Heart left ventricle (tissue), 16 donors: Measurements from ENCODE around the gene SPARC. TPM values are rescaled to one million over a fixed set of nuclear protein-coding genes. Genes with fewer than 3 reads are reported as not detected.

Experiments used
- ATAC-seq, 4 donors: fragments of 200-7000 bp; cut with Tn5 transposase; one replicate each; pipeline ENCODE4 v1.9.1; 2020 to 2022; ENCODE audit warnings: moderate library complexity in 4 of 4, mild to moderate bottlenecking in 3 of 4, moderate number of reproducible peaks in 1 of 4
- DNase-seq, 5 donors: peaks; one replicate each; pipeline ENCODE4 v3.0.0-alpha.2; 2020
- H3K27ac ChIP-seq, 12 donors: fragments of 200-600 bp; sonication (generic) in 4 of 12; one replicate each; pipeline versions ENCODE4 v1.5.0 to v1.8.0; 2016 to 2022; ENCODE audit warnings: mild to moderate bottlenecking in 2 of 12
- H3K27me3 ChIP-seq, 9 donors: fragments of 200-600 bp; sonication (generic) in 2 of 9; one replicate each; pipeline versions ENCODE4 v1.5.1 to v1.8.0; 2016 to 2022; ENCODE audit warnings: mild to moderate bottlenecking in 3 of 9
- H3K36me3 ChIP-seq, 9 donors: fragments of 200-600 bp; sonication (generic) in 2 of 9; one replicate each; pipeline versions ENCODE4 v1.5.0 to v1.8.0; 2018 to 2022; ENCODE audit warnings: mild to moderate bottlenecking in 2 of 9
- H3K4me1 ChIP-seq, 12 donors: fragments of 200-600 bp; sonication (generic) in 4 of 12; one replicate each; pipeline versions ENCODE4 v1.5.0 to v1.8.0; 2016 to 2022; ENCODE audit warnings: mild to moderate bottlenecking in 3 of 12
- H3K4me3 ChIP-seq, 12 donors: fragments of 200-600 bp; sonication (generic) in 4 of 12; one replicate each; pipeline versions ENCODE4 v1.5.0 to v1.8.0; 2017 to 2022; ENCODE audit warnings: mild to moderate bottlenecking in 9 of 12, moderate library complexity in 4 of 12
- H3K9me3 ChIP-seq, 12 donors: fragments of 200-600 bp; sonication (generic) in 4 of 12; one replicate each; pipeline versions ENCODE4 v1.5.0 to v1.8.0; 2016 to 2022; ENCODE audit warnings: mild to moderate bottlenecking in 1 of 12
- POLR2A ChIP-seq, 2 donors: fragments of 450-650 bp; IDR thresholded peaks; one replicate each; pipeline ENCODE4 v1.6.1; 2017; ENCODE audit warnings: antibody characterized with exemption in 2 of 2, mild to moderate bottlenecking in 2 of 2, moderate library complexity in 2 of 2
- WGBS, 4 donors: extraction: QIAGEN DNeasy Blood & Tissue Kit in 2 of 4; methylation state at CpG; one replicate each; pipeline versions ENCODE4 v1.1.5 to v1.1.7; 2013 to 2018; 5-methylcytosine and 5-hydroxymethylcytosine counted together
- intact Hi-C, 10 donors: fragments of 100-400 bp; cut with DNase I; formaldehyde crosslinking; loops; one replicate each; pipeline versions ENCODE4 v1.11.1 to v1.14.2; 2022
- polyA plus RNA-seq, 2 donors: library from polyadenylated mRNA; stranded (reverse); fragments of 200-250 nt; gene quantifications; one replicate each; pipeline ENCODE4 v1.2.3, GENCODE V29; 2013
- total RNA-seq, 9 donors: library from RNA; depleted of rRNA in 2 of 9; stranded (reverse); fragments of >200 nt in 2 of 9; fragmentation: NEBNext Ultra II Directional in 3 of 9; extraction: Animal tissue kit (Norgen Biotek cat#: 25700) in 3 of 9; gene quantifications; one replicate each; pipeline versions ENCODE4 v1.1.0 to v1.2.4, GENCODE V29; 2016 to 2023
- TF ChIP-seq, protein P1 (sequence below), 12 donors: fragments of 200-600 bp; sonication (generic) in 4 of 12; IDR thresholded peaks; one replicate each; pipeline versions ENCODE4 v1.5.0 to v1.8.0; 2018 to 2022; ENCODE audit warnings: antibody characterized with exemption in 12 of 12, mild to moderate bottlenecking in 5 of 12
- donor health status: ischemic (EF 13 %, LVEDD 7.1; RV severe dilation, severe dysfunction).
- donor health status: healthy with polysubstance abuse.
- donor health status: DM: no; HTN: yes; CAD: no.
- donor health status: DM: no; HTN: no; CAD: no.
- donor health status: ischemic (EF 25% LVEDD 6.9; RV normal size, moderate dysfunction).
- donor health status: ischemic (EF 25% LVEDD 5.7; RV mildly dilated, moderate dysfunction).
- donor health status: healthy.
- donor health status: DM: yes; HTN: yes; CAD: no.
- donor health status: ischemic (EF 35%, LVEDD 5.7; RV mildly dilated, moderate dysfunction).
- donor health status: nonischemic (EF 11% LVEDD 7.7; RV severe dilation, severe dysfunction).
- donor health status: DM: yes; HTN: yes; CAD: no.
- donor health status: PGD.
- donor health status: ischemic (EF 29% LVEDD 5.4; RV normal size, mild dysfunction).
- donor health status: nonischemic (EF 23%, LVEDD 6.1; RV moderate dilation, normal function).

The SPARC gene
- total and polyA plus RNA-seq, 11 donors = 119 to 1,522 (median 471) TPM

DNA sequence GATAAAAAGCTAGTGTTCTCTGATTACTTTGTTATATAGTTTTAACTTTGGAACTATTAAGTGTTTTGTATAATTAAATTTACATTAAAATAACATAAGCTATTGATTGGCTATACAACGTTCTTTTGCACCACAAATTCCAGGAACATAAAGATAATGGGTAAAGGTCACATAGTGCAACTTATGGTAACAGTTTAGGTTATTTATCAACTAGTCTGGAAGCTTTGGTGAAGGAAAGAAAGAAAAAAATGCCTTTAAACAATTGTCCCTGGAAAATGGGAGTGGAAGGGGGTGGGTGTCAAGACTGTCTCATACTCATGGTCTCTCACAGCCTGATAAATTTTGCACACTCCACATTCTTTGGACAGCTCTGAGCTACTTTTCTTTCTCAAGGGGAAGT, 17.1 kb upstream of the SPARC start:
- no peaks in the 10 kb centered on the region for H3K27me3 ChIP-seq
- H3K4me3 ChIP-seq = no peak overlapping the region
- intact Hi-C loops = loop anchor here in 1 of 10 donors (5.0 kb wide), 1 partner anchor 41 kb away; no protein-coding TSS in a partner anchor
- no peaks in the 10 kb centered on the region for H3K36me3 ChIP-seq
- no peak for TF ChIP-seq POLR2A (IDR thresholded peaks at IDR 0.05)
- TF ChIP-seq, protein P1, sequence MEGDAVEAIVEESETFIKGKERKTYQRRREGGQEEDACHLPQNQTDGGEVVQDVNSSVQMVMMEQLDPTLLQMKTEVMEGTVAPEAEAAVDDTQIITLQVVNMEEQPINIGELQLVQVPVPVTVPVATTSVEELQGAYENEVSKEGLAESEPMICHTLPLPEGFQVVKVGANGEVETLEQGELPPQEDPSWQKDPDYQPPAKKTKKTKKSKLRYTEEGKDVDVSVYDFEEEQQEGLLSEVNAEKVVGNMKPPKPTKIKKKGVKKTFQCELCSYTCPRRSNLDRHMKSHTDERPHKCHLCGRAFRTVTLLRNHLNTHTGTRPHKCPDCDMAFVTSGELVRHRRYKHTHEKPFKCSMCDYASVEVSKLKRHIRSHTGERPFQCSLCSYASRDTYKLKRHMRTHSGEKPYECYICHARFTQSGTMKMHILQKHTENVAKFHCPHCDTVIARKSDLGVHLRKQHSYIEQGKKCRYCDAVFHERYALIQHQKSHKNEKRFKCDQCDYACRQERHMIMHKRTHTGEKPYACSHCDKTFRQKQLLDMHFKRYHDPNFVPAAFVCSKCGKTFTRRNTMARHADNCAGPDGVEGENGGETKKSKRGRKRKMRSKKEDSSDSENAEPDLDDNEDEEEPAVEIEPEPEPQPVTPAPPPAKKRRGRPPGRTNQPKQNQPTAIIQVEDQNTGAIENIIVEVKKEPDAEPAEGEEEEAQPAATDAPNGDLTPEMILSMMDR (IDR thresholded peaks at IDR 0.05) = no peak
- peaks cover 0 to 31% (median 11%) of the 10 kb centered on the region in 12 donors for H3K4me1 ChIP-seq
- DNase-seq (no peak), ATAC-seq (no peak)
- no peak overlapping the region for H3K27ac ChIP-seq
- H3K9me3 ChIP-seq = no peaks in the 10 kb centered on the region
- 82 to 94% (median 90%) methylated on average over 1 of the region's 1 CpG for WGBS, 4 donors

DNA sequence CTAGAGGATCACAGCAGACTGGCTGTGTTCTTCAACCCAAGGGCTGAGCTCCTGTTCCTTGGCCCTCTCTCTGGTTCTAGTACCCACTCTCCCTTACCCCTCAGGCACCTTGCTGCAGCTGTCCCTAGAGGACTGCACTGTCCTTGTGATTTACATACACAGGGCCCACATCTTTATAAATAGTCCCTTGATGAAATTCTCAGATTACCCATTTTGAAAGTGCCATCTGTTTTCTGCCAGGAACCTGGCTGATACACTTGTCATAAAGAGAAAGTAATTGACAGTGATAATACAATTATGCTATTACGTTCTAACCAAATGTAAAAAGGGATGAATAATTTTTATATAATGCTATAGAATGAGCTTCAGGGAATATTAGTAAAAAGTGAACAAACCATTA, 16.5 kb upstream of the SPARC start:
- no peak overlapping the region for H3K4me3 ChIP-seq
- no peak overlapping the region for H3K27ac ChIP-seq
- TF ChIP-seq, protein P1 (IDR thresholded peaks at IDR 0.05) = no peak
- TF ChIP-seq POLR2A (IDR thresholded peaks at IDR 0.05) = no peak
- intact Hi-C loops = loop anchor here in 1 of 10 donors (5.0 kb wide), 1 partner anchor 41 kb away; no protein-coding TSS in a partner anchor
- no peaks in the 10 kb centered on the region for H3K36me3 ChIP-seq
- peaks cover 0 to 37% (median 15%) of the 10 kb centered on the region in 12 donors for H3K4me1 ChIP-seq
- H3K27me3 ChIP-seq = no peaks in the 10 kb centered on the region
- no peaks in the 10 kb centered on the region for H3K9me3 ChIP-seq
- ATAC-seq (no peak), DNase-seq (no peak)
- WGBS, 4 donors = 60 to 75% (median 67%) methylated on average over 1 of the region's 1 CpG

DNA sequence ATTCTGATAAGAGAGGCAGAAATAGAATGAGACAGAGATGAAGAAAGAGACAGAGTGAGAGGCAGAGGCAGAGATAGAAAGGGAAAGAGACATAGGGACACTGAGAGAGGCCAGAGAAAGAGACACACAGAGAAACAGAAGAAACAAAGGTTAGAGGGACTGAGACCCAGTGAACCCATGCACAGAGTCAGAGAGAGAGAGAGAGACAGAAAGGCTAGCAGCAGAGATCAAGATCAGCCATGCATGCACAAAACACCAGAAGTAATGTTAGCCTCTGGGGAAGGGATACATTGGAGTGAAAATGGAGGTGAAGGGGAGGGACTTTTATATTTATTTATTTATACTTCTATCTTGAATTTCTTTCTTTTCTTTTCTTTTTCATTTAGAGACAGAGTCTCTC, 14.1 kb upstream of the SPARC start:
- H3K27ac ChIP-seq = peak overlapping the region in 1 of 12 donors; percentile 23
- intact Hi-C loops = loop anchor here in 1 of 10 donors (5.0 kb wide), 1 partner anchor 39 kb away; no protein-coding TSS in a partner anchor

DNA sequence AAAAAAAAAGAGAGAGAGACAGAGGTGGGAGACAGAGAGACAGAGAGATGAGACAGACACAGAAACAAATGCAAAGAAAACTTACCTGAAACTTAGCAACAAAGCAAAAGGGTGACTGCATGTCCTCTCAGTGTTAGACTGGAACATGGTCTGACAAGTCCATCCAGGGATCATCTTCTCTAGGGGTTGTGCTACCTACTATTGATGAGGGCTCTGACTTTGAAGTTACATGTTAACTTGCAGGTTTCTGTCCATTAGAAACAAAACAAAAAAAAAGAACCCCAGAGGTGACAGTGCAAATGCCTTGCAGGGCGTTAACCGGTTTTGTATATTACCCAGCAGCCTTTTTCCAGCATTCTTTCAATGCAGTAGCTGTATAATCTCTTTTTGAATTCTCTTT, 13.6 kb upstream of the SPARC start:
- 83 to 91% (median 89%) methylated on average over 2 of the region's 2 CpGs for WGBS, 4 donors
- Histone ChIP-seq H3K27ac (peak overlapping the region in 8 of 12 donors; percentile 23 to 94 (median 81)), H3K27me3 (no peaks in the 10 kb centered on the region), H3K9me3 (no peaks in the 10 kb centered on the region), H3K36me3 (no peaks in the 10 kb centered on the region), H3K4me3 (no peak overlapping the region), H3K4me1 (peaks cover 0 to 50% (median 14%) of the 10 kb centered on the region in 12 donors)
- no peak for TF ChIP-seq POLR2A (IDR thresholded peaks at IDR 0.05)
- intact Hi-C loops = loop anchor here in 1 of 10 donors (5.0 kb wide), 1 partner anchor 38 kb away; no protein-coding TSS in a partner anchor
- DNase-seq = no peak
- ATAC-seq = no peak

More for the DNA sequence above, 14.1 kb upstream of the SPARC start:
- H3K36me3 ChIP-seq = no peaks in the 10 kb centered on the region
- peaks cover 0 to 49% (median 11%) of the 10 kb centered on the region in 12 donors for H3K4me1 ChIP-seq
- ATAC-seq = no peak
- DNase-seq = no peak
- TF ChIP-seq POLR2A (IDR thresholded peaks at IDR 0.05) = no peak
- TF ChIP-seq, protein P1 (IDR thresholded peaks at IDR 0.05) = no peak
- no peaks in the 10 kb centered on the region for H3K27me3 ChIP-seq
- no peak overlapping the region for H3K4me3 ChIP-seq
- H3K9me3 ChIP-seq = no peaks in the 10 kb centered on the region
